Thoracic aorta (tissue), 2 donors: ENCODE data around the gene CENPL. TPM values are rescaled to one million over a fixed set of nuclear protein-coding genes. Genes with fewer than 3 reads are reported as not detected.

ENCODE experiments used
- ATAC-seq: fragments of 150-250 bp; one replicate; pipeline ENCODE4 v1.8.0; 2017; ENCODE audit warnings: low read depth; ENCODE audit not compliant: insufficient number of reproducible peaks, low FRiP score
- DNase-seq: peaks from one replicate; pipeline ENCODE4 v3.0.0-alpha.2; 2020; ENCODE audit warnings: low spot score
- H3K27ac ChIP-seq, 2 donors: fragments of 200-600 bp; sonication (generic); 1 replicate in 1 of 2; 2 replicates in 1 of 2; pipeline ENCODE4 v1.5.1; 2016; ENCODE audit warnings: mild to moderate bottlenecking in 2 of 2, moderate library complexity in 2 of 2
- H3K27me3 ChIP-seq: fragments of 200-600 bp; sonication (generic); replicated peaks from 2 replicates; pipeline ENCODE4 v1.6.0; 2016; ENCODE audit warnings: mild to moderate bottlenecking; ENCODE audit not compliant: insufficient read depth
- H3K36me3 ChIP-seq: fragments of 200-600 bp; sonication (generic); one replicate; pipeline ENCODE4 v1.5.1; 2016
- H3K4me1 ChIP-seq, 2 donors: fragments of 200-600 bp; sonication (generic); 1 replicate in 1 of 2; 2 replicates in 1 of 2; pipeline versions ENCODE4 v1.5.1 to v1.6.0; 2016; ENCODE audit warnings: low read depth in 2 of 2, mild to moderate bottlenecking in 1 of 2; ENCODE audit not compliant: control insufficient read depth in 1 of 2
- H3K4me3 ChIP-seq: fragments of 200-600 bp; sonication (generic); 2 replicates; pipeline ENCODE4 v1.5.1; 2016; ENCODE audit warnings: mild to moderate bottlenecking
- H3K9me3 ChIP-seq: fragments of 200-600 bp; sonication (generic); 2 replicates; pipeline ENCODE4 v1.5.1; 2016
- CTCF ChIP-seq: fragments of 200-600 bp; sonication (generic); IDR thresholded peaks from one replicate; pipeline ENCODE4 v1.5.1; 2019; ENCODE audit warnings: antibody characterized with exemption
- total RNA-seq, 2 donors: library from RNA; depleted of rRNA; stranded (reverse); fragments of >200 nt; gene quantifications; one replicate each; pipeline versions ENCODE4 v1.1.0 to v1.2.3, GENCODE V29; 2016

CENPL gene
- total RNA-seq, 2 donors from 2014 or later: 1.5 to 3.3 TPM

GRCh38 chr1:173753830-173754229 is 70.9 kb downstream of the CENPL start:
- ATAC-seq (no peak), DNase-seq (no peak)
- Histone ChIP-seq H3K4me3 (no peak overlapping the region), H3K36me3 (peaks cover 39% of the 10 kb centered on the region), H3K4me1 (no peaks in the 10 kb centered on the region), H3K9me3 (no peaks in the 10 kb centered on the region), H3K27ac (no peak overlapping the region), H3K27me3 (no peaks in the 10 kb centered on the region)
- TF ChIP-seq CTCF: no peak

Other genes starting within 250 kb of the CENPL start
- not detected for gene SLC9C2, start 221.8 kb downstream of the CENPL start, total RNA-seq
- gene TEX50, start 189.5 kb downstream of the CENPL start, total RNA-seq: not detected
- not detected for gene ANKRD45, start 155.0 kb downstream of the CENPL start, total RNA-seq
- 10 to 100 TPM; 21.1 to 75.8 TPM for gene KLHL20, start 109.9 kb downstream of the CENPL start, total RNA-seq
- gene DARS2, start 210 bp downstream of the CENPL start, total RNA-seq: 10 to 100 TPM in 1 of 2 donors, 1 to 10 TPM in 1; 9.2 to 10.0 TPM
- gene GAS5, start 43.1 kb upstream of the CENPL start, total RNA-seq: 100 to 1,000 TPM; 120 to 294 TPM
- gene ZBTB37, start 43.5 kb upstream of the CENPL start, total RNA-seq: 10 to 100 TPM in 1 of 2 donors, 1 to 10 TPM in 1; 8.8 to 14.3 TPM
- gene SERPINC1, start 92.4 kb upstream of the CENPL start, total RNA-seq: not detected
- 10 to 100 TPM; 25.3 to 41.5 TPM for gene RC3H1, start 197.5 kb upstream of the CENPL start, total RNA-seq